Uterus (tissue), 2 donors: ENCODE results near the gene GASK1A.

Experiments
- CTCF ChIP-seq, 4 experiments: fragments of 200-600 bp in 2 of 4; fragments of 450-650 bp in 2 of 4; sonication (generic) in 2 of 4; IDR thresholded peaks; one replicate each; pipeline ENCODE4 v1.5.1; 2016 to 2019; ENCODE audit warnings: antibody characterized with exemption in 4 of 4, mild to moderate bottlenecking in 2 of 4, moderate library complexity in 1 of 4
- POLR2A ChIP-seq, 2 donors: fragments of 450-650 bp; IDR thresholded peaks; one replicate each; pipeline ENCODE4 v1.6.1; 2016; ENCODE audit warnings: antibody characterized with exemption in 2 of 2, mild to moderate bottlenecking in 1 of 2, moderate library complexity in 1 of 2

GRCh38 chr3:43104039-43104438 is 124.9 kb downstream of the GASK1A start:
- TF ChIP-seq CTCF (IDR thresholded peaks at IDR 0.05) = no peak
- no peak for TF ChIP-seq POLR2A (IDR thresholded peaks at IDR 0.05)
